HepG2 (cell line): ENCODE data around the gene SERTAD1. TPM values are rescaled to one million over a fixed set of nuclear protein-coding genes. Genes with fewer than 3 reads are reported as not detected.

Source experiments
- AGO1 ChIP-seq: fragments of 200-400 bp; formaldehyde crosslinking; IDR thresholded peaks from 2 replicates; pipeline ENCODE4 v1.6.1; 2017; ENCODE audit warnings: mild to moderate bottlenecking, low read depth, low read length, moderate library complexity; ENCODE audit not compliant: poor library complexity, severe bottlenecking
- AGO2 ChIP-seq: fragments of 200-400 bp; formaldehyde crosslinking; optimal IDR thresholded peaks from 2 replicates; pipeline ENCODE3; 2017; ENCODE audit warnings: mild to moderate bottlenecking, low read depth, low read length, moderate library complexity
- ERF ChIP-seq: IDR thresholded peaks from 2 replicates; pipeline ENCODE4 v1.6.1; 2018; ENCODE audit warnings: missing biosample characterization, missing genetic modification reagents
- FOXJ3 ChIP-seq: sonication (generic); formaldehyde crosslinking; IDR thresholded peaks from 2 replicates; pipeline ENCODE4 v1.4.0; 2020; ENCODE audit warnings: missing genetic modification reagents, mild to moderate bottlenecking, borderline replicate concordance
- FOXM1 ChIP-seq: sonication (generic); formaldehyde crosslinking; IDR thresholded peaks from 2 replicates; pipeline ENCODE4 v1.5.0; 2020; ENCODE audit warnings: missing genetic modification reagents
- NR3C1 ChIP-seq: sonication (generic); formaldehyde crosslinking; IDR thresholded peaks from 2 replicates; pipeline ENCODE4 v1.4.0; 2020; ENCODE audit warnings: missing genetic modification reagents
- PTBP1 ChIP-seq: fragments of 200-400 bp; formaldehyde crosslinking; IDR thresholded peaks from 2 replicates; pipeline ENCODE4 v1.6.1; 2018; ENCODE audit warnings: low read length, low read depth; ENCODE audit not compliant: poor library complexity, severe bottlenecking
- RCOR2 ChIP-seq: IDR thresholded peaks from 2 replicates; pipeline ENCODE4 v1.6.1; 2016; ENCODE audit warnings: missing biosample characterization, missing genetic modification reagents
- ZFP36L2 ChIP-seq: sonication (generic); formaldehyde crosslinking; IDR thresholded peaks from 2 replicates; pipeline ENCODE4 v1.4.0; 2020; ENCODE audit warnings: missing genetic modification reagents
- ZNF232 ChIP-seq: sonication (generic); formaldehyde crosslinking; IDR thresholded peaks from 2 replicates; pipeline ENCODE4 v1.4.0; 2020; ENCODE audit warnings: missing genetic modification reagents, borderline replicate concordance
- ZNF234 ChIP-seq: sonication (generic); formaldehyde crosslinking; conservative IDR thresholded peaks from 2 replicates; pipeline ENCODE4 v1.5.1; 2020; ENCODE audit warnings: mild to moderate bottlenecking, missing genetic modification reagents
- ZNF253 ChIP-seq: sonication (generic); formaldehyde crosslinking; IDR thresholded peaks from 2 replicates; pipeline ENCODE4 v1.8.0; 2022; ENCODE audit warnings: mild to moderate bottlenecking, missing genetic modification reagents, borderline replicate concordance
- ZNF329 ChIP-seq: sonication (generic); formaldehyde crosslinking; IDR thresholded peaks from 2 replicates; pipeline ENCODE4 v1.9.0; 2021; ENCODE audit warnings: low read depth, mild to moderate bottlenecking, missing genetic modification reagents
- ZNF549 ChIP-seq: sonication (generic); formaldehyde crosslinking; IDR thresholded peaks from 2 replicates; pipeline ENCODE4 v1.5.0; 2020; ENCODE audit warnings: missing genetic modification reagents
- ZNF839 ChIP-seq: sonication (generic); formaldehyde crosslinking; IDR thresholded peaks from 2 replicates; pipeline ENCODE4 v1.4.0; 2020; ENCODE audit warnings: missing genetic modification reagents, mild to moderate bottlenecking, borderline replicate concordance
- polyA plus RNA-seq, 8 experiments: library from polyadenylated mRNA; depleted of rRNA in 3 of 8; stranded (reverse) in 7 of 8; unstranded in 1 of 8; fragments of >200 nt; fragmentation: Illumina TruSeq in 4 of 8; extraction: Trizol in 4 of 8; gene quantifications; 2 replicates each; pipeline versions ENCODE4 v1.2.1 to v1.2.3, GENCODE V29; 2011 to 2016; ENCODE audit warnings: low read depth in 4 of 8, missing spikeins in 1 of 8, mixed read lengths in 1 of 8; ENCODE audit not compliant: insufficient read depth in 1 of 8
- total RNA-seq, 5 experiments: library from RNA; depleted of rRNA; stranded (reverse); fragments of >200 nt; fragmentation: Illumina TruSeq; extraction: Trizol; gene quantifications; 2 replicates each; pipeline ENCODE4 v1.2.3, GENCODE V29; 2016; ENCODE audit warnings: low read depth in 1 of 5
- TF ChIP-seq, protein P1 (sequence below): sonication (generic); formaldehyde crosslinking; IDR thresholded peaks from 2 replicates; pipeline ENCODE4 v1.5.0; 2020; ENCODE audit warnings: mild to moderate bottlenecking, missing genetic modification reagents
- TF ChIP-seq, protein P2 (sequence below): sonication (generic); formaldehyde crosslinking; IDR thresholded peaks from 2 replicates; pipeline ENCODE4 v1.8.0; 2022; ENCODE audit warnings: missing genetic modification reagents, low read depth, mild to moderate bottlenecking, borderline replicate concordance
- TF ChIP-seq, protein P3 (sequence below): sonication (generic); formaldehyde crosslinking; conservative IDR thresholded peaks from 2 replicates; pipeline ENCODE4 v1.5.0; 2020; ENCODE audit warnings: missing genetic modification reagents

SERTAD1 gene
- total and polyA plus RNA-seq, 2 of the 13 experiments (the other 11 are each of a cell fraction or from before 2014, with no cell fraction given): 4.3 to 4.5 TPM

DNA sequence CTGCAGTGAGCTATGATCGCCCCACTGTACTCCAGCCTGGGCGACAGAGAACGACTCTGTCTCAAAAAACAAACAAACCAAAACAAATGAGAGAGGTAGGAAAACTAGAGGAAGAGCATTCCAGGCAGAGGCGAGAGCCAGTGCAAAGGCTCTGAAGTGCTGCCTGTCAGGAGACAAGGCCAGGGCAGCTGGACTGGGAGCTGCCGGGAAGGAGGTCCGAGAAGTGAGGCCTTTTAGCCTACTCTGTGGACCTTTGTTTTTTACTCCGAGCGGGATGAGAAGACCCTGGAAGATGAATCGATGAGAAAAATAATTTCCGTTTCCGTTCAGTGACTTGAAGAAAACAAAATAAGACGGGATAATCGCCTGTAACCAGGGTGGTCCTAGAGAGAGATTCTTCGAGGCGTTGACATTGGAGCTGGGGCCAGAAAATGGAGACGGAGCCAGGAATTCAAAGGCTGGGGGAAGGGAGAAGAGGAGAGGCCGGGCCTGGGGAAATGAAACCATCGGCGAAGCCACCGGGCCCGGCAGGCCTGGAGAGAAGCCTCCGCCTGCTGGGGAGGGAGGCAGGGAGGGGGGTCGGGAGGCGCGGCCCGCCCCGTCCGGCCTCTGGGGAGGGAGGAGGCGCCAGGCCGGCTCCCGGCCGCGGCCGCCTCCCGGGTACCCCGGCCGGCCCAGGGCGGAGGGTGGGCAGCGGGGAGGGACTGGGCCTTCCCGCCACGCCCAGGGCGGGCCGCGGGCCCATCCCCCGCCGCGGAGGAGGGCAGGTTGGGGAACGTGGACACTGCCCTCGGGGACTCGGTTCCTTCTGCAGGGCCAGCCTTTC is 7.8 kb upstream of the SERTAD1 start (continued):
- TF ChIP-seq RCOR2 (no peak), ZFP36L2 (CRISPR knock-in tag) (no peak), ZNF234 (no peak), ZNF253 (CRISPR knock-in tag) (no peak), FOXM1 (no peak), NR3C1 (no peak), ZNF549 (CRISPR knock-in tag) (no peak), ZNF839 (CRISPR knock-in tag) (no peak), AGO1 (no peak), ERF (peak; percentile 26; the same call in 1 of the 2 replicates), ZNF232 (CRISPR knock-in tag) (no peak), AGO2 (no peak), ZNF329 (no peak), FOXJ3 (no peak), PTBP1 (no peak)
- TF ChIP-seq, protein P1, sequence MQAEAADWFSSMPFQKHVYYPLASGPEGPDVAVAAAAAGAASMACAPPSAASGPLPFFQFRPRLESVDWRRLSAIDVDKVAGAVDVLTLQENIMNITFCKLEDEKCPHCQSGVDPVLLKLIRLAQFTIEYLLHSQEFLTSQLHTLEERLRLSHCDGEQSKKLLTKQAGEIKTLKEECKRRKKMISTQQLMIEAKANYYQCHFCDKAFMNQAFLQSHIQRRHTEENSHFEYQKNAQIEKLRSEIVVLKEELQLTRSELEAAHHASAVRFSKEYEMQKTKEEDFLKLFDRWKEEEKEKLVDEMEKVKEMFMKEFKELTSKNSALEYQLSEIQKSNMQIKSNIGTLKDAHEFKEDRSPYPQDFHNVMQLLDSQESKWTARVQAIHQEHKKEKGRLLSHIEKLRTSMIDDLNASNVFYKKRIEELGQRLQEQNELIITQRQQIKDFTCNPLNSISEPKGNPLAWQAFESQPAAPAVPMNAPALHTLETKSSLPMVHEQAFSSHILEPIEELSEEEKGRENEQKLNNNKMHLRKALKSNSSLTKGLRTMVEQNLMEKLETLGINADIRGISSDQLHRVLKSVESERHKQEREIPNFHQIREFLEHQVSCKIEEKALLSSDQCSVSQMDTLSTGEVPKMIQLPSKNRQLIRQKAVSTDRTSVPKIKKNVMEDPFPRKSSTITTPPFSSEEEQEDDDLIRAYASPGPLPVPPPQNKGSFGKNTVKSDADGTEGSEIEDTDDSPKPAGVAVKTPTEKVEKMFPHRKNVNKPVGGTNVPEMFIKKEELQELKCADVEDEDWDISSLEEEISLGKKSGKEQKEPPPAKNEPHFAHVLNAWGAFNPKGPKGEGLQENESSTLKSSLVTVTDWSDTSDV (CRISPR knock-in tag): no peak
- TF ChIP-seq, protein P2, sequence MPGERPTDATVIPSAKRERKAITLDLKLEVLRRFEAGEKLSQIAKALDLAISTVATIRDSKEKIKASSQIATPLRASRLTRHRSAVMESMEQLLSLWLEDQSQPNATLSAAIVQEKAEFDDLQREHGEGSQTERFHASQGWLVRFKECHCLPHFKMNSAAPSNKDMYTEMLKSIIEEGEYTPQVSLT (CRISPR knock-in tag): no peak
- TF ChIP-seq, protein P3, sequence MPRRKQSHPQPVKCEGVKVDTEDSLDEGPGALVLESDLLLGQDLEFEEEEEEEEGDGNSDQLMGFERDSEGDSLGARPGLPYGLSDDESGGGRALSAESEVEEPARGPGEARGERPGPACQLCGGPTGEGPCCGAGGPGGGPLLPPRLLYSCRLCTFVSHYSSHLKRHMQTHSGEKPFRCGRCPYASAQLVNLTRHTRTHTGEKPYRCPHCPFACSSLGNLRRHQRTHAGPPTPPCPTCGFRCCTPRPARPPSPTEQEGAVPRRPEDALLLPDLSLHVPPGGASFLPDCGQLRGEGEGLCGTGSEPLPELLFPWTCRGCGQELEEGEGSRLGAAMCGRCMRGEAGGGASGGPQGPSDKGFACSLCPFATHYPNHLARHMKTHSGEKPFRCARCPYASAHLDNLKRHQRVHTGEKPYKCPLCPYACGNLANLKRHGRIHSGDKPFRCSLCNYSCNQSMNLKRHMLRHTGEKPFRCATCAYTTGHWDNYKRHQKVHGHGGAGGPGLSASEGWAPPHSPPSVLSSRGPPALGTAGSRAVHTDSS: no peak
